Measurements from ENCODE around the gene CCNB1. TPM values are rescaled to one million over a fixed set of nuclear protein-coding genes. Genes with fewer than 3 reads are reported as not detected.

CCNB1 gene
- total RNA-seq, 1 donor from 2014 or later: 8.1 TPM

Other genes with a start within 250 kb of the CCNB1 start
- 60.5 TPM for gene SLC30A5, start 73.1 kb upstream of the CCNB1 start, total RNA-seq
- 1.8 TPM for gene CENPH, start 22.4 kb downstream of the CCNB1 start, total RNA-seq
- gene CDK7, start 67.7 kb downstream of the CCNB1 start, total RNA-seq: 21.1 TPM
- 12.3 TPM for gene CCDC125, start 165.7 kb downstream of the CCNB1 start, total RNA-seq
- gene AK6, start 202.4 kb downstream of the CCNB1 start, total RNA-seq: 32.4 TPM
- 31.7 TPM for gene TAF9, start 202.4 kb downstream of the CCNB1 start, total RNA-seq
- 20.0 TPM for gene RAD17, start 202.7 kb downstream of the CCNB1 start, total RNA-seq
- 47.1 TPM for gene MARVELD2, start 248.0 kb downstream of the CCNB1 start, total RNA-seq